AG04449 (cell line): ENCODE measurements around the gene AGAP1.

Experiments used
- CTCF ChIA-PET: fragments of 350-600 bp; formaldehyde crosslinking; extraction: SDS; loops from one replicate; lab custom pipeline; 2021; ENCODE audit warnings: antibody characterized with exemption; lab: Yijun Ruan, JAX
- POLR2A ChIA-PET: fragments of 400-600, 350-600 bp; formaldehyde crosslinking; extraction: SDS; loops from one replicate; lab custom pipeline; 2020; ENCODE audit warnings: antibody characterized with exemption, inconsistent platforms; lab: Yijun Ruan, JAX
- DNase-seq: peaks from one replicate; pipeline ENCODE4 v3.0.0-alpha.2; 2010; ENCODE audit warnings: low read depth, low spot score
- H3K4me3 ChIP-seq: 2 replicates; pipeline ENCODE4 v1.5.1; 2011; ENCODE audit warnings: low read depth, mild to moderate bottlenecking, control low read depth, low read length
- CTCF ChIP-seq: IDR thresholded peaks from one replicate; pipeline ENCODE4 v1.5.1; 2011; ENCODE audit warnings: mild to moderate bottlenecking, moderate library complexity, low read length, control low read depth, inconsistent platforms; ENCODE audit not compliant: insufficient read depth; ENCODE audit errors: missing control alignments

Gene AGAP1

GRCh38 chr2:235609321-235609720 is 115.5 kb downstream of the AGAP1 start:
- H3K4me3 ChIP-seq: no peak overlapping the region
- POLR2A ChIA-PET: no interaction called here
- TF ChIP-seq CTCF: no peak
- CTCF ChIA-PET: interaction anchor here (1.2 to 7.1 kb wide), 5 partner anchors 13 to 474 kb away, joined by 3 to 65 read pairs (median 5); no protein-coding TSS in a partner anchor
- no peak for DNase-seq

- ChIA-PET POLR2A (no interaction called here), CTCF (interaction anchor here (1.1 to 7.1 kb wide), 5 partner anchors 10 to 137 kb away, joined by 3 to 65 read pairs (median 4); no protein-coding TSS in a partner anchor)
- no peak for DNase-seq
- no peak for TF ChIP-seq CTCF
- no peak overlapping the region for H3K4me3 ChIP-seq
These were observed 115.9 kb downstream of the AGAP1 start for GRCh38 chr2:235609746-235610145.

GRCh38 chr2:235610696-235611257 is 116.9 kb downstream of the AGAP1 start:
- DNase-seq: no peak
- ChIA-PET CTCF (interaction anchor here (0.8 to 7.1 kb wide), 5 partner anchors 9 to 155 kb away, joined by 3 to 65 read pairs (median 3); no protein-coding TSS in a partner anchor), POLR2A (no interaction called here)
- no peak for TF ChIP-seq CTCF
- H3K4me3 ChIP-seq: no peak overlapping the region

- no peak for DNase-seq
- no peak for TF ChIP-seq CTCF
- ChIA-PET CTCF (interaction anchor here (1.2 to 7.1 kb wide), 2 partner anchors 16 to 135 kb away, joined by 3 to 65 read pairs; no protein-coding TSS in a partner anchor), POLR2A (no interaction called here)
- H3K4me3 ChIP-seq: no peak overlapping the region
These were observed 117.5 kb downstream of the AGAP1 start for GRCh38 chr2:235611349-235611748.

- CTCF ChIA-PET: interaction anchor here (1.2 to 7.1 kb wide), 4 partner anchors 16 to 135 kb away, joined by 3 to 65 read pairs (median 7); no protein-coding TSS in a partner anchor
- no peak for TF ChIP-seq CTCF
- POLR2A ChIA-PET: no interaction called here
These were observed 117.9 kb downstream of the AGAP1 start for GRCh38 chr2:235611756-235612155.

GRCh38 chr2:235612181-235612950 is 118.5 kb downstream of the AGAP1 start:
- TF ChIP-seq CTCF: no peak
- no peak overlapping the region for H3K4me3 ChIP-seq
- no peak for DNase-seq
- ChIA-PET POLR2A (no interaction called here), CTCF (interaction anchor here (1.1 to 1.8 kb wide), 5 partner anchors 15 to 134 kb away, joined by 3 to 9 read pairs (median 5); no protein-coding TSS in a partner anchor)

More at GRCh38 chr2:235611756-235612155, 117.9 kb downstream of the AGAP1 start:
- no peak for DNase-seq
- no peak overlapping the region for H3K4me3 ChIP-seq
